SKM-1 treated with dmso at 0.1 percent for 144 hours (cell line): ENCODE measurements around the gene GPR33.
"Not testable (repeated sequence)": the region's sequence is repeated elsewhere in the genome, so short reads cannot be mapped to it uniquely, and the experiment has no call there.

Experiments used
- DNase-seq: peaks from one replicate; lab custom pipeline; 2025; ENCODE audit not compliant: unreplicated experiment; lab: John Stamatoyannopoulos, UW

Gene GPR33

GRCh38 chr14:31462450-31462849 lies 25.4 kb downstream of the GPR33 start:
- not testable (repeated sequence) for DNase-seq

- DNase-seq: no peak
Measured at GRCh38 chr14:31461545-31461944, 26.3 kb downstream of the GPR33 start.

GRCh38 chr14:31457665-31458659 lies 29.9 kb downstream of the GPR33 start:
- no peak for DNase-seq

- peak; percentile 77 for DNase-seq
Measured at GRCh38 chr14:31456841-31457664, 30.8 kb downstream of the GPR33 start, which contains the start of gene DTD2. Gene DTD2 (minus strand): TSS chr14:31457506. CDS start chr14:31457393, 113 bp downstream.

GRCh38 chr14:31449971-31450610 lies 37.7 kb downstream of the GPR33 start:
- no peak for DNase-seq

- DNase-seq: no peak
Measured at GRCh38 chr14:31449136-31449535, 38.7 kb downstream of the GPR33 start.

GRCh38 chr14:31445703-31446102 lies 42.1 kb downstream of the GPR33 start:
- no peak for DNase-seq

- no peak for DNase-seq
Measured at GRCh38 chr14:31442284-31442683, 45.6 kb downstream of the GPR33 start.

GRCh38 chr14:31441273-31442111 lies 46.3 kb downstream of the GPR33 start:
- no peak for DNase-seq

GRCh38 chr14:31440280-31440679 lies 47.6 kb downstream of the GPR33 start:
- DNase-seq: no peak

GRCh38 chr14:31439561-31439960 lies 48.3 kb downstream of the GPR33 start:
- no peak for DNase-seq

- DNase-seq: not testable (repeated sequence)
Measured at GRCh38 chr14:31437045-31437691, 50.7 kb downstream of the GPR33 start.

GRCh38 chr14:31435276-31435675 lies 52.6 kb downstream of the GPR33 start:
- DNase-seq: no peak
